Mucosa of rectum (tissue), 2 donors: ENCODE measurements around the gene TMEM131.
"Not testable (repeated sequence)": the region's sequence is repeated elsewhere in the genome, so short reads cannot be mapped to it uniquely, and the experiment has no call there.

Experiments used
- H3K27ac ChIP-seq, 2 donors: one replicate each; pipeline ENCODE4 v1.7.0; 2013; ENCODE audit warnings: inconsistent platforms in 2 of 2, low read depth in 2 of 2, low read length in 2 of 2
- H3K27me3 ChIP-seq, 2 donors: one replicate each; pipeline ENCODE4 v1.7.0; 2013; ENCODE audit warnings: low read length in 2 of 2; ENCODE audit not compliant: control insufficient read depth in 2 of 2, insufficient read depth in 2 of 2
- H3K36me3 ChIP-seq, 2 donors: one replicate each; pipeline ENCODE4 v1.7.0; 2013; ENCODE audit warnings: low read length in 2 of 2; ENCODE audit not compliant: control insufficient read depth in 2 of 2, insufficient read depth in 2 of 2
- H3K4me1 ChIP-seq, 2 donors: one replicate each; pipeline ENCODE4 v1.7.0; 2013; ENCODE audit warnings: low read length in 2 of 2, mild to moderate bottlenecking in 1 of 2; ENCODE audit not compliant: control insufficient read depth in 2 of 2, insufficient read depth in 2 of 2
- H3K4me3 ChIP-seq, 2 donors: one replicate each; pipeline ENCODE4 v1.7.0; 2013; ENCODE audit warnings: low read length in 2 of 2
- H3K9ac ChIP-seq, 2 donors: one replicate each; pipeline ENCODE4 v1.7.0; 2013; ENCODE audit warnings: low read length in 2 of 2, low read depth in 1 of 2, mild to moderate bottlenecking in 1 of 2
- H3K9me3 ChIP-seq, 2 donors: one replicate each; pipeline ENCODE4 v1.7.0; 2013; ENCODE audit warnings: low read length in 2 of 2; ENCODE audit not compliant: control insufficient read depth in 2 of 2
- donor health status: healthy.
- donor health status: Normal muscosa, but diverticular disease.

Gene TMEM131

GRCh38 chr2:97870396-97870843 lies 125.3 kb downstream of the TMEM131 start:
- Histone ChIP-seq H3K4me1 (peaks cover 8 to 9% of the 10 kb centered on the region in 2 donors), H3K4me3 (no peak overlapping the region), H3K27ac (no peak overlapping the region), H3K36me3 (peaks cover 0 to 4% of the 10 kb centered on the region in 2 donors), H3K9ac (no peak overlapping the region), H3K27me3 (no peaks in the 10 kb centered on the region), H3K9me3 (no peaks in the 10 kb centered on the region)

GRCh38 chr2:97869722-97870346 lies 125.9 kb downstream of the TMEM131 start:
- Histone ChIP-seq H3K9ac (no peak overlapping the region), H3K4me3 (no peak overlapping the region), H3K27me3 (no peaks in the 10 kb centered on the region), H3K4me1 (peaks cover 8 to 9% of the 10 kb centered on the region in 2 donors), H3K9me3 (no peaks in the 10 kb centered on the region), H3K36me3 (peaks cover 0 to 4% of the 10 kb centered on the region in 2 donors), H3K27ac (peak overlapping the region in 1 of 2 donors; percentile 35)

- peaks cover 8 to 9% of the 10 kb centered on the region in 2 donors for H3K4me1 ChIP-seq
- peaks cover 0 to 4% of the 10 kb centered on the region in 2 donors for H3K36me3 ChIP-seq
- H3K4me3 ChIP-seq, result no peak overlapping the region
- peak overlapping the region in 1 of 2 donors; percentile 35 for H3K27ac ChIP-seq
- no peaks in the 10 kb centered on the region for H3K27me3 ChIP-seq
- no peak overlapping the region for H3K9ac ChIP-seq
- H3K9me3 ChIP-seq, result no peaks in the 10 kb centered on the region
Observed at GRCh38 chr2:97868986-97869721, 126.6 kb downstream of the TMEM131 start.

- Histone ChIP-seq H3K9ac (no peak overlapping the region), H3K9me3 (no peaks in the 10 kb centered on the region), H3K4me1 (no peaks in the 10 kb centered on the region), H3K36me3 (peaks cover 5 to 11% of the 10 kb centered on the region in 2 donors), H3K4me3 (no peak overlapping the region), H3K27me3 (no peaks in the 10 kb centered on the region), H3K27ac (no peak overlapping the region)
Observed at GRCh38 chr2:97863829-97864228, 131.9 kb downstream of the TMEM131 start.

- no peak overlapping the region for H3K4me3 ChIP-seq
- H3K9me3 ChIP-seq, result no peaks in the 10 kb centered on the region
- no peaks in the 10 kb centered on the region for H3K27me3 ChIP-seq
- H3K9ac ChIP-seq, result no peak overlapping the region
- H3K27ac ChIP-seq, result no peak overlapping the region
- no peaks in the 10 kb centered on the region for H3K4me1 ChIP-seq
- H3K36me3 ChIP-seq, result peaks cover 14 to 16% of the 10 kb centered on the region in 2 donors
Observed at GRCh38 chr2:97861177-97861576, 134.6 kb downstream of the TMEM131 start.

- H3K9me3 ChIP-seq, result no peaks in the 10 kb centered on the region
- no peaks in the 10 kb centered on the region for H3K27me3 ChIP-seq
- H3K4me1 ChIP-seq, result no peaks in the 10 kb centered on the region
- H3K36me3 ChIP-seq, result peaks cover 14 to 16% of the 10 kb centered on the region in 2 donors
- no peak overlapping the region for H3K4me3 ChIP-seq
- no peak overlapping the region for H3K9ac ChIP-seq
- no peak overlapping the region for H3K27ac ChIP-seq
Observed at GRCh38 chr2:97858442-97858841, 137.3 kb downstream of the TMEM131 start.

- Histone ChIP-seq H3K27me3 (no peaks in the 10 kb centered on the region), H3K36me3 (peaks cover 14 to 16% of the 10 kb centered on the region in 2 donors), H3K27ac (no peak overlapping the region), H3K9ac (no peak overlapping the region), H3K4me1 (no peaks in the 10 kb centered on the region), H3K4me3 (no peak overlapping the region), H3K9me3 (no peaks in the 10 kb centered on the region)
Observed at GRCh38 chr2:97857553-97857952, 138.2 kb downstream of the TMEM131 start.

GRCh38 chr2:97853057-97853456 lies 142.7 kb downstream of the TMEM131 start:
- not testable (repeated sequence) for H3K9ac ChIP-seq, H3K27ac ChIP-seq, H3K27me3 ChIP-seq, H3K4me3 ChIP-seq, H3K36me3 ChIP-seq, H3K4me1 ChIP-seq, H3K9me3 ChIP-seq

- no peak overlapping the region for H3K27ac ChIP-seq
- H3K9ac ChIP-seq, result no peak overlapping the region
- no peaks in the 10 kb centered on the region for H3K4me1 ChIP-seq
- no peaks in the 10 kb centered on the region for H3K9me3 ChIP-seq
- H3K4me3 ChIP-seq, result no peak overlapping the region
- H3K36me3 ChIP-seq, result peaks cover 0 to 3% of the 10 kb centered on the region in 2 donors
- no peaks in the 10 kb centered on the region for H3K27me3 ChIP-seq
Observed at GRCh38 chr2:97851172-97851571, 144.6 kb downstream of the TMEM131 start.

GRCh38 chr2:97849881-97850528 lies 145.7 kb downstream of the TMEM131 start:
- H3K4me3 ChIP-seq, result no peak overlapping the region
- H3K4me1 ChIP-seq, result peaks cover 0 to 2% of the 10 kb centered on the region in 2 donors
- H3K27ac ChIP-seq, result no peak overlapping the region
- no peaks in the 10 kb centered on the region for H3K27me3 ChIP-seq
- H3K36me3 ChIP-seq, result peaks cover 0 to 3% of the 10 kb centered on the region in 2 donors
- no peaks in the 10 kb centered on the region for H3K9me3 ChIP-seq
- no peak overlapping the region for H3K9ac ChIP-seq
